ENCODE data around the gene NXPH4.

Gene NXPH4

GRCh38 chr12:57232156-57232756 lies 15.7 kb downstream of the NXPH4 start:
- no peak for DNase-seq (ENCODE audit: low spot score)

DNA sequence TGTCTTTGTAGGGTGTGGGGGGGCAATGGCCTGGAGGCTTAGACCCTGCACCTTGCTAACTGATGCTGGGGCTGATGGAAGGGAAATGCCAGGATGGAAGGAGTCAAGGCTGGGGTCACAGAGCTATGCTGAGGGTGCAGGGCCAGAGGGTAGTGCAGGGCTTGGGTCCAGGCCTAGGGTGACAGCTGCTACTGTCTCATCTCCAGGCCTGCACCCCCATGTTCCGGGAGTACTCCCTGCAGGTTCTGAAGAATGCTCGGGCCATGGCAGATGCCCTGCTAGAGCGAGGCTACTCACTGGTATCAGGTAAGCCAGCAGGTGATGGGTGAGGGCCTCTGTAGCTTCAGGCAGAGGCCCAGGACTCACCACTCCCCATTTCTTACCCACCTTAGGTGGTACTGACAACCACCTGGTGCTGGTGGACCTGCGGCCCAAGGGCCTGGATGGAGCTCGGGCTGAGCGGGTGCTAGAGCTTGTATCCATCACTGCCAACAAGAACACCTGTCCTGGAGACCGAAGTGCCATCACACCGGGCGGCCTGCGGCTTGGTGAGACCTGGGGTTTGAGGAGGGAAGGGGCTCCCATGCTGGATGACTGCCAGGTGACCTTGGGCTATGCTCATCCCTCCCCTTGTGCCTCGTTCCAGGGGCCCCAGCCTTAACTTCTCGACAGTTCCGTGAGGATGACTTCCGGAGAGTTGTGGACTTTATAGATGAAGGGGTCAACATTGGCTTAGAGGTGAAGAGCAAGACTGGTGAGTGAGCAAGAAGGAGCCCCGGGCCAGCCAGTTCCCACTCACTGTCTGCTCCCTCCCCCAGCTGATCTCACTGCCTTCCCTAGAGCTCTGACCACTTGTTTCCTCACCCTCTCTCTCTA lies 17.0 kb downstream of the NXPH4 start:
- DNase-seq (ENCODE audit: low spot score), result peak; percentile 21

DNA sequence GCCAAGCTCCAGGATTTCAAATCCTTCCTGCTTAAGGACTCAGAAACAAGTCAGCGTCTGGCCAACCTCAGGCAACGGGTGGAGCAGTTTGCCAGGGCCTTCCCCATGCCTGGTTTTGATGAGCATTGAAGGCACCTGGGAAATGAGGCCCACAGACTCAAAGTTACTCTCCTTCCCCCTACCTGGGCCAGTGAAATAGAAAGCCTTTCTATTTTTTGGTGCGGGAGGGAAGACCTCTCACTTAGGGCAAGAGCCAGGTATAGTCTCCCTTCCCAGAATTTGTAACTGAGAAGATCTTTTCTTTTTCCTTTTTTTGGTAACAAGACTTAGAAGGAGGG lies 17.6 kb downstream of the NXPH4 start:
- DNase-seq (ENCODE audit: low spot score), result no peak

DNA sequence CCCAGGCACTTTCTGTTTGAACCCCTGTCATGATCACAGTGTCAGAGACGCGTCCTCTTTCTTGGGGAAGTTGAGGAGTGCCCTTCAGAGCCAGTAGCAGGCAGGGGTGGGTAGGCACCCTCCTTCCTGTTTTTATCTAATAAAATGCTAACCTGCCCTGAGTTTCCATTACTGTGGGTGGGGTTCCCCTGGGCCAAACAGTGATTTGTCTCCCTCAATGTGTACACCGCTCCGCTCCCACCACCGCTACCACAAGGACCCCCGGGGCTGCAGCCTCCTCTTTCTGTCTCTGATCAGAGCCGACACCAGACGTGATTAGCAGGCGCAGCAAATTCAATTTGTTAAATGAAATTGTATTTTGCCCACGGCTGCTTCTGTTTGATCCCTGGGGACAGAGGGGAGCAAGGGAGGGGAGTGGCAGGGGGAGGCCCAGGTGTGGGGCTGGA lies 18.0 kb downstream of the NXPH4 start:
- DNase-seq (ENCODE audit: low spot score), result no peak

DNA sequence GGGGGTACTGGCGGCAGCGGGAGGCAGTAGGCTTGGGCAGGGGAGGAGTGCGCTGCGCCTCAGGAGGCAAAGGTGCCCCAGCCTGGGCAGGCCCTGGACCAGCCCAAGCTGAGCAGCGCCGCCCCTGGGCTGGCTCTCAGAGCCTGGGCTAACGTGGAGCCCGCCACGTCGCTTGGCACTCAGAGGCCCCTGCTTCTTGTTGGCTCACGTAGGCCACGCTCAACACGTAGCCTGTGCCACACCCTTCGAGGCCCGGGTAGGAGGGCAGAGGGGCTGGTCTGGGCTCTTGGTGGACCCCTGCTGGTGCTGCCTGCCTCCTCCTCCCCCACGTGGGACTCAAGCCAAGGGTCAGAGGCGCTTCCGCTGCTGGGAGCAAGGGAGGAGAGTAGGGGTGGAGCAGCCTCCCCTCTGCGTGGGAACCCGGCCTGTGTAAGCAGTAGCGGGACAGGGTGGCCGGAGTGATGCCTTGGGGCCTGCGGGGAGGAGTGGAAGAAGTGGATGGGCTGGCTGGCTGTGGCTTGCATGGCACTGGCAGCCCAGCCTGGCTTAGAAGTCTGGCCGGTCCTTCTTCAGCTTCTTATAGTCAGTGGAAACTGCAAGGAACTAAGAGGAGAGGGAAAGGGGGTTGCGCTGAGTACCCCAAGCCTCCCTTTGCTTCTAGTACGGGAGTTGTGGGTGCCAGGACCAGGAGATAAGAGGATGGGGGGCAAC lies 18.6 kb downstream of the NXPH4 start:
- DNase-seq (ENCODE audit: low spot score), result peak; percentile 14

- no peak for DNase-seq (ENCODE audit: low spot score)
Measured at GRCh38 chr12:57235728-57236131, 19.1 kb downstream of the NXPH4 start.

- no peak for DNase-seq (ENCODE audit: low spot score)
Measured at GRCh38 chr12:57236201-57236924, 19.8 kb downstream of the NXPH4 start.

DNA sequence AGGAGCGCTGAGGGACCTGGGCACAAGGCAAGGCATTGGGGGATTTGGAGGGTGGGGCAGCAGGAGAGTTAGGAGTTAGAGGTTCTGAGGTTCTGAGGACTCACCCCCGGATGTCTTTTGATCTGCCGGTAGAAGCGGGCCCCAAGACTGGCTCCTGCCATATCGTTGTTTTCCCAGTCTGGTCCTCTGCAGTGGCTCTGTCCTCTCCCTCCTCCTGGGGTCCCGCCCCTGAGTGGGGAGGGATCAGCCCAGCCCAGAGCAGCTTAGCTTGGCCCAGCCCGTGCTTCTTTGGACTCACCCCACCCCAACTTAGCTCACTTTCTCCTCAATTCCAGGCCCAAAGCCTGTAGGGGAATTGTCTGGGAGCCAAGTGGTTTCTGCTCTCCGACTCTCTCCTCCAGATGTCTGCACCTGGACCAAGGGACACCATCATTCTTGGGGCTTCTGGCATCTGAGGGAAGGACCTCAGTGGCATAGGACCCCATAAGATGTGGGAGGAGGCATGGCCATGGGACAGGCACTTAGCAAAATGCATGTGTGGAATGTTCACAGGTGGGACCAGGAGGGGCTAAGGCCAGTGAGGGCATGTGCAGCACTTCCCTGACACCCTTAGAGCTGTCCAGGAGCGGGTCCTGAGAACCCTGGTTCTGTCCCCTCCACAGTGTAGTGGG lies 20.5 kb downstream of the NXPH4 start:
- DNase-seq (ENCODE audit: low spot score), result peak; percentile 16

GRCh38 chr12:57237596-57237931 lies 21.0 kb downstream of the NXPH4 start:
- no peak for DNase-seq (ENCODE audit: low spot score)

DNA sequence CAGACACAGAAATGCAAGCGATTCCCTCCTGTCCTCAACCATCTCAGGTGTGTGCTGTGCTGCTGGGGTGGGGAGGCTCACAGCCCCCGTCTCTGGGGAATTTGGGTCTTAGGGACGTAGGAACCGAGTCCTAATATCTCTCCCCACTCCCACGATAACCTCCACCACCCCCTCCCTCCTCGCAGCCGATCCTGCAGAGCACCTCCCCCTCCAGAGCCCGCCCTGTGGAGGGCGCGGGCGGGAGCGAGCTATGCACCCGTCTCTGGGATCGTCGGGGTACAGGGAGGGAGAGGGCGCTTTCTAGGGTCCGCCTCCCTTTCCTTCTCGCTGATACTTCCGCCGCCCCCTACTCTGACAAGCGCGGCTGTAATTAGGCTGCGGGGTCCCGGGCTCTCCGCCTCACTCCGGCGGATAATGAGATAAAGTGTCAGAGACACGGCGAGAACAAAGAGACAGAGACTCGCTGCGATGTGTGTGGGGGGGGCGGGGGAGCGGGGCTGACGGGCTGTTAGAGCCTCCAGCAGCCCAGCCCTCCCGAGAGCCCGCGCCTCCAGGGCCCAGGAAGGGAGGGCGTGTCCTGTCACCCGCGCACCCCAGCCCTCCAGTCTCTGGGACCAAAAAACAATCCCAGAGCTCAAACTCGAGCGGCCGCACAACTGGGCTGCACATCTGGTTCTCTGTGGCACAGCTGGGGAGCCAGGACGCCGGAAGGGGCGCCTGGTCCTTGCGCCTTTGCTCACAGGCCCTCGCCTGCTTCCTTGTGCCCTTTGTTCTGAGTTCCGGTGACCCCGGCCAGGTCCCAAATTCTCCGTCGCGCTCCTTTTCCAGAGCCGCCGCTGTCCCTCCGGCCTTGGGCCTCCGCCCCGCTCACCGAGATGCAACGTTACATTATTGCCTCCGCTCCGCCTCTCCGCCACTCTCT lies 21.6 kb downstream of the NXPH4 start:
- peak; percentile 39 for DNase-seq (ENCODE audit: low spot score)

DNA sequence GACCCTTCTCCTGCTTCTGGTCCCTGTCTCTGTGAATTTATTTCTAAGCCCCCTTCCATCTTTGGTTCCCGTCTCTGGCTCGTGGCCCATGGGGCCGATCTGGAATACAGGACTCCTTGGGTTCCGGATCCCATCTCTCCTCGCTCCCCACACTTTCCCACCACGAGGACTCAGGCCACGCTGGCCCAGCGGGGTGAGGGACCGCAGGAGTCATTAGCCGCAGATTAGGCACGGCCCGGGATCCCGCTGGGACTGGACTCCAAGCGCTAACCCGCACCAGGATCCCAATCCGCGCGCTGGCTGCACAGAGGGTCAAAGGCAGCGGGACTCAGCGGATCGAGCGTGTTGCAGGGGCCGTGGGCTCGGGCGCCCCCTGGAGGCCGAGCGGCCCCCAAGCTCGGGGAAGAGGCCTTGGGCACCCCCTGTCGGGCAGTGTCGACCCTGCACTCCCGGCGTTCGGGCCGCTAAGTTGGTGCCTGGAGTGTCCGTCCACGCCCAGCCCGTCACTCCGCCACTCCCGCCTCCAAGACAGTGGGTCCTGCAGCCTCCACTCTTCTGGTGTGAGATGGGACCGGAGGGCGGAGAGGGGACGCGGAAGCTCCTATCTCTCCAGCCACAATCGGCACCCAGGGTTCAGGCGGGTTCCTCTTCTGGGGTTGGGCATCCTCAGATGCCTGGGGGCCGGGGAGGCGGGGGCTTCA lies 22.4 kb downstream of the NXPH4 start:
- DNase-seq (ENCODE audit: low spot score), result peak; percentile 96

DNA sequence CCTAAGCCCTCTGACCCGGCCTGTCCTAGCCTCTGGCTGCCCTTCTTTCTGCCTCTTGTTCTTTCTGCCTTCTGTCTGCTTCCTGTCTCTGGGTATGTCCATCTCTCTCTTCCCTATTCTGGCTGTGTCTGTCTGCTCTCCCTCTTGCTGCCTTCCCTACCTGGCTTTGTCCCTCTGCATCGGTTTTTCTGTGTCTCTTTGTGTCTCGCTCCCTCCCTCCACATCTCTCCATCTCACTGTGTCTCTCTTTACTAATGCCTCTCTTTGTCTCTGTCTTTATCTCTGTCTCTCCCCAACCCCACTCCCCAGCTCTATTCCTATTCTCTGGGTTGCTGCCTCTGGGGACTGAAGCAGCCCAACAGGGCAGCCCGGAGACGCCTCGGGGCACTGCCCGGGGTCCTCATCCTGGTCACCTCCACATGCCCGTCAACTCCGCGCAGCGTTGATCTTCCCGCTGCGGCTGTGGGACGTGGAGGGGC lies 23.0 kb downstream of the NXPH4 start:
- peak; percentile 23 for DNase-seq (ENCODE audit: low spot score)

GRCh38 chr12:57240066-57240921 lies 23.7 kb downstream of the NXPH4 start:
- DNase-seq (ENCODE audit: low spot score), result peak; percentile 75

GRCh38 chr12:57240926-57241401 lies 24.4 kb downstream of the NXPH4 start:
- DNase-seq (ENCODE audit: low spot score), result peak; percentile 50

DNA sequence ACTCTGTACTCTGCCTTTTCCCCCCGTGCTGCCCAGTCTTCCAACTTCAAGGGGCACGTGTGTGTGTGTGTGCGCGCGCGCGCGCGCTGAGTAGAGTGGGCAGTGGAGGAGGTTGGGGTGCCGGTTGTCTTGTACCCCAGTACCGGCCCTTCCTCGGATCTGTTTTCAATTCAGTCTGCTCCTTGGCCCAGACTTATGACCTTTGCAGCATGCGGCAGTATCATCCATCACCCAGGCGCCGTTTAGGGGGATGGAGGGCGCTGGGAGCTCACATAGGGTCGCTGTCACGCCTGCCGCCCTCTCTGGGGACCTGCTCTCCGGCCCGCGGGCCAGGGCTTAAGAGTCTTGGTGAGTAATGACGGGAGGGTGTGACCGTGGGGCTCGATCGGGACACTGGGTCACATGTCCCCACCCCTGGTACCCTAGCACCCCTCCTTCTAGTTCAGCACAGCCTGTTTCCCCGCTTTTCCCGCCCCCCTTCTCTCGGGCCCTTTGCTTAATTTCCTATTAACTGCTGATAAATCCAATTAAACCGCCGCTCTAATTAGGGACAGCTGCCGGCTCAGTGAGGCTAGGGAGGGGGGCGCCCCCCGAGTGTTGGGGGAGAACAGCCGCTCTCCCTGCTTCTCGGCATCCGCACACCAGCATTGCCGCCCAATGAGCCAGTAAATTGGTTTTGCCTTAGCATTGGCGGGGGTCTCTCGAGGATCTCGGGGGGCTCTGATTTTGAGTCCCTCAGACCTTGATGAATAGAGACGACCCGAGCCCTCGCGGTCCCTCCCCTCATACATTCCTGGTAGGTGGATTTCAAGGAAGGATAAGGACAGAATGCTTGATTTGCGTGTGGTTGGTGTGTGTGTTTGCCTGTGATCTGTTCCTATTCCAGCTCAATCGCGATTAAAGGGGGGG lies 25.1 kb downstream of the NXPH4 start:
- peak; percentile 17 for DNase-seq (ENCODE audit: low spot score)

GRCh38 chr12:57242329-57242690 lies 25.7 kb downstream of the NXPH4 start:
- DNase-seq (ENCODE audit: low spot score), result no peak

GRCh38 chr12:57242691-57243454 lies 26.3 kb downstream of the NXPH4 start:
- DNase-seq (ENCODE audit: low spot score), result peak; percentile 41

Measured in AG08396 (cell line).